PC-3 (cell line): ENCODE measurements around the gene FAT2. TPM values are rescaled to one million over a fixed set of nuclear protein-coding genes. Genes with fewer than 3 reads are reported as not detected.

Experiments
- ATAC-seq: fragments of 200-7000 bp; cut with Tn5 transposase; 2 replicates; pipeline ENCODE4 v1.9.1; 2020; ENCODE audit warnings: mild to moderate bottlenecking, moderate library complexity
- BruUV-seq: library from RNA; stranded (reverse); fragments of 400-500 nt; replicated peaks from 2 replicates; lab custom pipeline; 2021; lab: Mats Ljungman, UMichigan
- CTCF ChIA-PET: fragments of 300-600 bp; sonication (Branson Sonifier 250); formaldehyde crosslinking; loops from one replicate; lab custom pipeline; 2022; ENCODE audit warnings: antibody characterized with exemption; lab: Charles Lee
- POLR2A ChIA-PET: fragments of 300-600 bp; sonication (Branson Sonifier 250); formaldehyde crosslinking; loops from one replicate; lab custom pipeline; 2022; ENCODE audit warnings: antibody characterized with exemption; ENCODE audit not compliant: unreplicated experiment; lab: Charles Lee
- DNase-seq: peaks from one replicate; pipeline ENCODE4 v3.0.0-alpha.2; 2015
- H2AFZ ChIP-seq: fragments of 300-600 bp; sonication (generic); 2 replicates; pipeline ENCODE4 v1.6.0; 2016; ENCODE audit warnings: antibody characterized with exemption, low read length
- H3F3A ChIP-seq: fragments of 300-600 bp; sonication (generic); one replicate; pipeline ENCODE4 v1.6.0; 2017; ENCODE audit warnings: antibody characterized with exemption, low read length, control low read depth, mild to moderate bottlenecking; ENCODE audit not compliant: unreplicated experiment
- H3K27ac ChIP-seq: fragments of 300-600 bp; sonication (generic); 2 replicates; pipeline ENCODE4 v1.5.1; 2016; ENCODE audit warnings: mild to moderate bottlenecking, low read length
- H3K27me3 ChIP-seq: fragments of 300-600 bp; sonication (generic); 2 replicates; pipeline ENCODE4 v1.6.1; 2016; ENCODE audit warnings: low read length, mixed read lengths
- H3K36me3 ChIP-seq: fragments of 300-600 bp; sonication (generic); 2 replicates; pipeline ENCODE4 v1.6.1; 2016; ENCODE audit warnings: low read depth, mixed run types, low read length, mixed read lengths
- H3K4me1 ChIP-seq: fragments of 300-600 bp; sonication (generic); 2 replicates; pipeline ENCODE4 v1.5.1; 2016; ENCODE audit warnings: low read length; ENCODE audit not compliant: insufficient read depth
- H3K4me2 ChIP-seq: fragments of 300-600 bp; sonication (generic); 2 replicates; pipeline ENCODE4 v1.6.0; 2016; ENCODE audit warnings: low read length
- H3K4me3 ChIP-seq: fragments of 300-600 bp; sonication (generic); 2 replicates; pipeline ENCODE4 v1.5.1; 2016; ENCODE audit warnings: mild to moderate bottlenecking, low read length, mixed read lengths
- H3K79me2 ChIP-seq: fragments of 300-600 bp; sonication (generic); 2 replicates; pipeline ENCODE4 v1.6.1; 2017; ENCODE audit warnings: low read length, mixed read lengths
- H3K9ac ChIP-seq: fragments of 300-600 bp; sonication (generic); 2 replicates; pipeline ENCODE4 v1.6.0; 2016; ENCODE audit warnings: mild to moderate bottlenecking, low read length
- H3K9me2 ChIP-seq: fragments of 300-600 bp; sonication (generic); replicated peaks from 2 replicates; pipeline ENCODE4 v1.6.1; 2016; ENCODE audit warnings: mixed run types, low read length, mixed read lengths
- H3K9me3 ChIP-seq: fragments of 300-600 bp; sonication (generic); 2 replicates; pipeline ENCODE4 v1.6.1; 2016; ENCODE audit warnings: low read length, mixed read lengths
- H4K20me1 ChIP-seq: fragments of 300-600 bp; sonication (generic); 2 replicates; pipeline ENCODE4 v1.6.1; 2016; ENCODE audit warnings: low read length, mixed read lengths
- CTCF ChIP-seq: fragments of 300-600 bp; sonication (generic); conservative IDR thresholded peaks from 2 replicates; pipeline ENCODE4 v1.5.1; 2017; ENCODE audit warnings: antibody characterized with exemption, low read depth, mild to moderate bottlenecking, low read length
- EZH2 ChIP-seq: fragments of 300-600 bp; sonication (generic); IDR thresholded peaks from one replicate; pipeline ENCODE4 v1.6.1; 2017; ENCODE audit warnings: antibody characterized with exemption, mild to moderate bottlenecking, low read length; ENCODE audit not compliant: unreplicated experiment
- EZH2phosphoT487 ChIP-seq: fragments of 300-600 bp; sonication (generic); IDR thresholded peaks from 2 replicates; pipeline ENCODE4 v1.6.1; 2018; ENCODE audit warnings: mild to moderate bottlenecking, antibody characterized with exemption, low read length, borderline replicate concordance
- intact Hi-C: fragments of 100-400 bp; cut with micrococcal nuclease; formaldehyde crosslinking; loops from 2 replicates; pipeline ENCODE4 v1.9.0; 2023
- total RNA-seq: library from RNA; depleted of rRNA; stranded (reverse); fragments of >200 nt; gene quantifications from 2 replicates; pipeline ENCODE4 v1.2.3, GENCODE V29; 2014

The FAT2 gene
- total RNA-seq, 1 experiment from 2014 or later: not detected

GRCh38 chr5:151553130-151553670 is 37.9 kb downstream of the FAT2 start:
- ATAC-seq: no peak
- intact Hi-C loops: no loop called here
- Histone ChIP-seq H3K4me3 (no peak overlapping the region), H3F3A (no peaks in the 10 kb centered on the region), H3K4me1 (no peaks in the 10 kb centered on the region), H3K27me3 (no peaks in the 10 kb centered on the region), H3K9ac (no peak overlapping the region), H4K20me1 (no peaks in the 10 kb centered on the region), H3K9me3 (no peaks in the 10 kb centered on the region), H3K9me2 (no peaks in the 10 kb centered on the region), H3K4me2 (no peak overlapping the region), H3K27ac (no peak overlapping the region), H2AFZ (no peak overlapping the region), H3K36me3 (no peaks in the 10 kb centered on the region), H3K79me2 (no peaks in the 10 kb centered on the region)
- CTCF ChIA-PET: no interaction called here
- POLR2A ChIA-PET: no interaction called here
- no peak for DNase-seq
- no peak for TF ChIP-seq EZH2phosphoT487
- no peak for TF ChIP-seq EZH2
- no TSS peak for BruUV-seq

- no peaks in the 10 kb centered on the region for H3K4me1 ChIP-seq
- no peak overlapping the region for H2AFZ ChIP-seq
- H3K9me3 ChIP-seq: no peaks in the 10 kb centered on the region
- DNase-seq (no peak), ATAC-seq (no peak)
- no peaks in the 10 kb centered on the region for H3K9me2 ChIP-seq
- TF ChIP-seq EZH2phosphoT487 (no peak), EZH2 (no peak), CTCF (no peak)
- no peak overlapping the region for H3K27ac ChIP-seq
- H3K79me2 ChIP-seq: no peaks in the 10 kb centered on the region
- H3K4me2 ChIP-seq: no peak overlapping the region
- no peaks in the 10 kb centered on the region for H4K20me1 ChIP-seq
- BruUV-seq: no TSS peak
- no peaks in the 10 kb centered on the region for H3K27me3 ChIP-seq
- no peaks in the 10 kb centered on the region for H3F3A ChIP-seq
- no peak overlapping the region for H3K9ac ChIP-seq
- intact Hi-C loops: no loop called here
- no peak overlapping the region for H3K4me3 ChIP-seq
- no peaks in the 10 kb centered on the region for H3K36me3 ChIP-seq
- ChIA-PET CTCF (no interaction called here), POLR2A (no interaction called here)
These were observed 39.1 kb downstream of the FAT2 start for GRCh38 chr5:151551985-151552384.

GRCh38 chr5:151550146-151550545 is 41.0 kb downstream of the FAT2 start:
- H3K79me2 ChIP-seq: no peaks in the 10 kb centered on the region
- no peak overlapping the region for H3K27ac ChIP-seq
- H3K9ac ChIP-seq: no peak overlapping the region
- intact Hi-C loops: no loop called here
- H3K9me3 ChIP-seq: no peaks in the 10 kb centered on the region
- CTCF ChIA-PET: no interaction called here
- TF ChIP-seq EZH2 (no peak), CTCF (no peak), EZH2phosphoT487 (no peak)
- BruUV-seq: no TSS peak
- no peaks in the 10 kb centered on the region for H3F3A ChIP-seq
- no peaks in the 10 kb centered on the region for H3K4me1 ChIP-seq
- DNase-seq: peak; percentile 18
- H4K20me1 ChIP-seq: no peaks in the 10 kb centered on the region
- no peak overlapping the region for H3K4me3 ChIP-seq
- no peaks in the 10 kb centered on the region for H3K9me2 ChIP-seq
- H3K36me3 ChIP-seq: no peaks in the 10 kb centered on the region
- H3K4me2 ChIP-seq: no peak overlapping the region
- ATAC-seq: no peak
- H2AFZ ChIP-seq: no peak overlapping the region
- peaks cover 4% of the 10 kb centered on the region; the same call in 1 of the 2 replicates for H3K27me3 ChIP-seq
- POLR2A ChIA-PET: no interaction called here
